Endothelial cell of umbilical vein (primary cell): ENCODE measurements around the gene MPND. TPM values are rescaled to one million over a fixed set of nuclear protein-coding genes. Genes with fewer than 3 reads are reported as not detected.

Experiments used
- BruUV-seq: library from RNA; stranded (reverse); fragments of 400-500 nt; replicated peaks from 2 replicates; lab custom pipeline; 2021; lab: Mats Ljungman, UMichigan
- CTCF ChIA-PET: fragments of 300-600, 350-600 bp; sonication (Branson Sonifier 250); formaldehyde crosslinking; loops from one replicate; lab custom pipeline; 2021; ENCODE audit warnings: antibody characterized with exemption, inconsistent platforms; lab: Charles Lee
- POLR2A ChIA-PET: fragments of 300-600, 350-600 bp; sonication (Branson Sonifier 250); formaldehyde crosslinking; loops from one replicate; lab custom pipeline; 2021; ENCODE audit warnings: antibody characterized with exemption, inconsistent platforms; lab: Charles Lee
- DNase-seq: peaks from one replicate; pipeline ENCODE4 v3.0.0-alpha.2; 2011; ENCODE audit warnings: low read depth, low spot score
- FAIRE-seq: peaks from 2 replicates; lab custom pipeline; 2011; peaks lifted over from hg19 to GRCh38; lab: Jason Lieb, UNC
- H2AFZ ChIP-seq: 2 replicates; pipeline ENCODE4 v1.6.0; 2012; ENCODE audit warnings: low read depth, low read length, control low read depth, inconsistent platforms
- H3K27ac ChIP-seq: 2 replicates; pipeline ENCODE4 v1.5.1; 2011; ENCODE audit warnings: low read depth, mild to moderate bottlenecking, control low read depth, low read length, moderate library complexity; ENCODE audit not compliant: insufficient read depth
- H3K27me3 ChIP-seq, 2 experiments: 2 replicates each; pipeline versions ENCODE4 v1.6.0 to v1.6.1; 2011; ENCODE audit warnings: low read length in 2 of 2, mixed read lengths in 1 of 2; ENCODE audit not compliant: control insufficient read depth in 2 of 2, insufficient read depth in 2 of 2
- H3K36me3 ChIP-seq, 2 experiments: 2 replicates in 1 of 2; 3 replicates in 1 of 2; pipeline ENCODE4 v1.5.1; 2011; ENCODE audit warnings: low read length in 2 of 2, mild to moderate bottlenecking in 1 of 2, moderate library complexity in 1 of 2; ENCODE audit not compliant: control insufficient read depth in 2 of 2, insufficient read depth in 2 of 2; ENCODE audit errors: extremely low read depth in 1 of 2
- H3K4me1 ChIP-seq: 3 replicates; pipeline ENCODE4 v1.5.1; 2011; ENCODE audit warnings: mild to moderate bottlenecking, low read length; ENCODE audit not compliant: control insufficient read depth, insufficient read depth; ENCODE audit errors: extremely low read depth
- H3K4me2 ChIP-seq: 2 replicates; pipeline ENCODE4 v1.6.1; 2011; ENCODE audit warnings: low read length, control low read depth, mixed read lengths; ENCODE audit not compliant: insufficient read depth
- H3K4me3 ChIP-seq, 3 experiments: fragments of 200-600 bp in 1 of 3; sonication (generic), shearing (Covaris generic) in 1 of 3; replicated peaks in 1 of 3; 2 replicates each; pipeline ENCODE4 v1.5.1; 2011 to 2016; ENCODE audit warnings: control low read depth in 3 of 3, low read length in 3 of 3, mild to moderate bottlenecking in 2 of 3, inconsistent platforms in 1 of 3, low read depth in 1 of 3, moderate library complexity in 1 of 3; ENCODE audit not compliant: insufficient read depth in 1 of 3
- H3K79me2 ChIP-seq: 2 replicates; pipeline ENCODE4 v1.6.0; 2012; ENCODE audit warnings: low read length, inconsistent platforms; ENCODE audit not compliant: control insufficient read depth, insufficient read depth
- H3K9ac ChIP-seq: replicated peaks from 2 replicates; pipeline ENCODE3; 2011; ENCODE audit warnings: low read length, control low read depth; ENCODE audit not compliant: insufficient read depth; ENCODE audit errors: extremely low read depth
- H3K9me1 ChIP-seq: replicated peaks from 3 replicates; pipeline ENCODE4 v1.6.0; 2011; ENCODE audit warnings: mild to moderate bottlenecking, low read length; ENCODE audit not compliant: control insufficient read depth, insufficient read depth; ENCODE audit errors: extremely low read depth
- H3K9me3 ChIP-seq: replicated peaks from 2 replicates; pipeline ENCODE4 v1.5.1; 2012; ENCODE audit warnings: low read length, inconsistent platforms; ENCODE audit not compliant: control insufficient read depth, insufficient read depth
- H4K20me1 ChIP-seq: replicated peaks from 2 replicates; pipeline ENCODE3; 2011; ENCODE audit warnings: mild to moderate bottlenecking, low read length; ENCODE audit not compliant: control insufficient read depth, insufficient read depth; ENCODE audit errors: extremely low read depth
- CTCF ChIP-seq, 2 donors: IDR thresholded peaks; 1 replicate in 1 of 2; 2 replicates in 1 of 2; pipeline ENCODE4 v1.5.1; 2011; ENCODE audit warnings: low read length in 2 of 2, mild to moderate bottlenecking in 2 of 2, moderate library complexity in 2 of 2, control low read depth in 1 of 2, inconsistent platforms in 1 of 2, low read depth in 1 of 2; ENCODE audit not compliant: insufficient read depth in 1 of 2; ENCODE audit errors: extremely low read depth in 1 of 2
- FOS ChIP-seq: IDR thresholded peaks from 2 replicates; pipeline ENCODE4 v1.6.1; 2011; ENCODE audit warnings: mild to moderate bottlenecking, low read length, moderate library complexity, borderline replicate concordance; ENCODE audit not compliant: insufficient read depth
- GATA2 ChIP-seq: IDR thresholded peaks from 2 replicates; pipeline ENCODE4 v1.7.0; 2011; ENCODE audit warnings: low read depth, mild to moderate bottlenecking, moderate library complexity, mixed read lengths, low read length; ENCODE audit not compliant: insufficient read length, insufficient read depth
- JUN ChIP-seq: IDR thresholded peaks from 2 replicates; pipeline ENCODE4 v1.6.1; 2011; ENCODE audit warnings: borderline replicate concordance, low read depth; ENCODE audit not compliant: insufficient read length, insufficient read depth
- MAX ChIP-seq: IDR thresholded peaks from 2 replicates; pipeline ENCODE4 v1.6.1; 2011; ENCODE audit not compliant: insufficient read depth, insufficient read length
- MYC ChIP-seq: IDR thresholded peaks from one replicate; pipeline ENCODE4 v1.6.1; 2011; ENCODE audit warnings: mild to moderate bottlenecking, low read depth, low read length
- POLR2A ChIP-seq: IDR thresholded peaks from 2 replicates; pipeline ENCODE4 v1.6.1; 2012; ENCODE audit warnings: low read depth, mild to moderate bottlenecking, control low read depth, low read length
- POLR2AphosphoS5 ChIP-seq: IDR thresholded peaks from 2 replicates; pipeline ENCODE4 v1.6.1; 2012; ENCODE audit warnings: low read depth, mild to moderate bottlenecking, control low read depth, low read length, moderate library complexity; ENCODE audit not compliant: insufficient read depth
- dilution Hi-C: fragments of 300-500 bp; cut with MboI; formaldehyde crosslinking; loops from one replicate; pipeline ENCODE4 v1.15.0; 2019; ENCODE audit warnings: low sequenced_read_pairs; ENCODE audit not compliant: extremely low pct_ligation_motif_present
- intact Hi-C: fragments of 100-400 bp; cut with micrococcal nuclease; formaldehyde crosslinking; loops from one replicate; pipeline ENCODE4 v1.10.0; 2022
- polyA plus RNA-seq, 4 experiments: library from polyadenylated mRNA; depleted of rRNA in 3 of 4; stranded (reverse) in 3 of 4; unstranded in 1 of 4; fragments of >200 nt; gene quantifications; 2 replicates each; pipeline versions ENCODE4 v1.2.1 to v1.2.3, GENCODE V29; 2011 to 2012; ENCODE audit warnings: missing spikeins in 1 of 4
- total RNA-seq: library from RNA; stranded (reverse); gene quantifications from 2 replicates; pipeline ENCODE4 v1.2.3, GENCODE V29; 2021

MPND gene
- total and polyA plus RNA-seq, 2 donors (not counting 3 experiments of a cell fraction or from before 2014, with no cell fraction given): 14.8 to 21.1 TPM

- peaks cover 28% of the 10 kb centered on the region for H3K79me2 ChIP-seq
- H3K27me3 ChIP-seq: no peaks in the 10 kb centered on the region
- no peak for FAIRE-seq
- no peaks in the 10 kb centered on the region for H3K9me1 ChIP-seq
- H3K36me3 ChIP-seq: peaks cover 5 to 63% of the 10 kb centered on the region in 2 experiments
- no peaks in the 10 kb centered on the region for H4K20me1 ChIP-seq
- ChIA-PET CTCF (interaction anchor here (0.9 to 1.7 kb wide), 4 partner anchors 9 to 98 kb away, joined by 3 to 6 read pairs (median 4); partner anchors contain the start of gene SH3GL1), POLR2A (no interaction called here)
- H3K9ac ChIP-seq: no peak overlapping the region
- no TSS peak for BruUV-seq
- dilution Hi-C loops (loop anchor here (10.0 kb wide), 1 partner anchor 49 kb away; no protein-coding TSS in a partner anchor), intact Hi-C loops (no loop called here)
- H3K4me3 ChIP-seq: no peak overlapping the region
- no peaks in the 10 kb centered on the region for H3K9me3 ChIP-seq
- TF ChIP-seq GATA2: no peak
- no peak for TF ChIP-seq MYC
- no peak for TF ChIP-seq MAX
- no peak for TF ChIP-seq POLR2A
- peaks cover 20% of the 10 kb centered on the region for H3K4me1 ChIP-seq
- DNase-seq: no peak
- no peak overlapping the region for H2AFZ ChIP-seq
- no peak overlapping the region for H3K4me2 ChIP-seq
- H3K27ac ChIP-seq: no peak overlapping the region
Observed at GRCh38 chr19:4365341-4365740, 22.0 kb downstream of the MPND start.

GRCh38 chr19:4365791-4366665, 22.7 kb downstream of the MPND start:
- dilution Hi-C loops (loop anchor here (10.0 kb wide), 1 partner anchor 49 kb away; no protein-coding TSS in a partner anchor), intact Hi-C loops (no loop called here)
- peaks cover 20% of the 10 kb centered on the region for H3K4me1 ChIP-seq
- POLR2A ChIA-PET: no interaction called here
- TF ChIP-seq MAX: no peak
- no peak for TF ChIP-seq MYC
- TF ChIP-seq POLR2AphosphoS5: no peak
- TF ChIP-seq FOS: no peak
- no peak for TF ChIP-seq JUN
- TF ChIP-seq CTCF (IDR thresholded peaks at IDR 0.05; ENCODE audit: extremely low read depth in 1 of 2, insufficient read depth in 1 of 2, low read depth in 1 of 2, low read length in 2 of 2): no peak
- BruUV-seq: no TSS peak
- H2AFZ ChIP-seq: no peak overlapping the region
- no peaks in the 10 kb centered on the region for H3K9me3 ChIP-seq
- no peaks in the 10 kb centered on the region for H3K27me3 ChIP-seq
- peaks cover 5 to 57% of the 10 kb centered on the region in 2 experiments for H3K36me3 ChIP-seq
- CTCF ChIA-PET: interaction anchor here (0.9 to 1.7 kb wide), 4 partner anchors 9 to 99 kb away, joined by 3 to 6 read pairs (median 4); partner anchors contain the start of gene SH3GL1
- H3K79me2 ChIP-seq: peaks cover 35% of the 10 kb centered on the region
- H3K4me3 ChIP-seq: no peak overlapping the region
- no peaks in the 10 kb centered on the region for H3K9me1 ChIP-seq
- DNase-seq (no peak), FAIRE-seq (no peak)
- no peaks in the 10 kb centered on the region for H4K20me1 ChIP-seq
- H3K9ac ChIP-seq: no peak overlapping the region
- H3K4me2 ChIP-seq: no peak overlapping the region
- H3K27ac ChIP-seq: no peak overlapping the region
